EH (cell line): ENCODE measurements around the gene LRRD1.
A peak's percentile ranks its signal among the peaks of the same experiment; 100 is the strongest.
"Not testable (repeated sequence)": the region's sequence is repeated elsewhere in the genome, so short reads cannot be mapped to it uniquely, and the experiment has no call there.

Source experiments
- DNase-seq: peaks from one replicate; pipeline ENCODE4 v3.0.0-alpha.2; 2015; ENCODE audit warnings: low read depth

LRRD1 gene

DNA sequence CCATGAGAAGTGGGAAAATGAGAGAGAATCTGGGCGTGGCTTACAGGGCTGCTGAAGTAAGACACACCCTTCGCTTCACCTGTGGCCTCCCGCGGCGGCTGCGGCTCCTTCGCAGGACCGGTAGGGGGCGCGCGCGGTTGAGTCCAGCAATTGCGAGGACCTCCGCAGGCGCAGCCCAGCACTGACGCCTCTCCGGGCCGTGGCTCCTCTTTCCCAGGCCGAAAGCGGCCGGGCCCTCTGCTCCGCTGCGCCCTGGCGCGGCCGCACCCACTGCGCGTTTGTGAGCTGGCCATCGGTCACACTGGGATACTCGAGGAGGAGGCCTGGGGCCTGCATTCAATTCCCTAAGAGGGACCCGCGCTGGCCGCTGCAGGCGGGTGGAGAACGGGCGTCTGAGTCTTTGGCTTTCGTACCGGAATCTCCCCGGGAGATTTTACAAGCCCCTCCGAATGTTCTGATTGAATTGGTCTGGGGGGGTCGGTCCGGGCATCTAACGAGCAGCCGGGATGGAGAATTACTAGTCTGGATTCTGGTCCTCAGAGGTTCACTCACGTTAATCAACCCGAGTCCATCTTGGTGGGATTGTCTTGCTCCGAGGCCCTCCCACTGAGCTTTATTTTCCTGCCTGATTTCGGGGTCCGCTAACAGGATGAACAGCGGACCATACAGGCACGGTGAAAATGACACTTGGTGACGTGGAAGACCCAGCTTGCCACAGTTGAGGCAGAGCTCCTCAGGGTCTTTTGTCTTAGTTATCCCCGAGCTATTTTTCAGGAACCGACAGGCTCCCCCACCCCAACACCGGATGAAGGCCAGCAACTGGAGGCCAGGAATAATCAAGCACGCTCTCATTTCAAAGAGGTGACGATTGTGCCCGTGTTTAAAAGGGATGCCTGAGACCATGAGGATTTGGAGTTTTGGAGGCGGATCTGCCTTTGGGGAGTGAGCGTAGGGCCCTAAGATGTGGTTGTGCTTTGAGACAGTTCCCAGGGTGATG is at the start of gene LRRD1:
Gene LRRD1, minus strand, starts transcription at position 215 of the 997 bp plus-strand sequence. CDS start 13,940 bp downstream, outside the sequence.
- peak; percentile 86 for DNase-seq

DNA sequence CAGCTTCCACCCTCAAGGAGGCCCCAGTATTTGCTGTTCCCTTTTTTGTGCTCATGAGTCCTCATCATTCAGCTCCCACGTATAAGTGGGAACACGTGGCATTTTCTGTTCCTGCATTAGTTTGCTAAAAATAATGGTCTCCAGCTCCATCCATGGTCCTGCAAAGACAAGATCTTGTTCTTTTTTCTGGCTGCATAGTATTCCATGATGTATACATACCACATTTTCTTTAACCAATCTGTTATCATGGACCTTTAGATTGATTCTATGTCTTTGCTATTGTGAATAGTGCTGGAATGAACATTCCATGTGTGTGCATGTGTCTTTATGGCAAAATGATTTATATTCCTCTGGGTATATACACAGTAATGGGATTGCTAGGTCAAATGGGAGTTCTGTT is 49.8 kb upstream of the LRRD1 start:
- DNase-seq, result no peak

DNA sequence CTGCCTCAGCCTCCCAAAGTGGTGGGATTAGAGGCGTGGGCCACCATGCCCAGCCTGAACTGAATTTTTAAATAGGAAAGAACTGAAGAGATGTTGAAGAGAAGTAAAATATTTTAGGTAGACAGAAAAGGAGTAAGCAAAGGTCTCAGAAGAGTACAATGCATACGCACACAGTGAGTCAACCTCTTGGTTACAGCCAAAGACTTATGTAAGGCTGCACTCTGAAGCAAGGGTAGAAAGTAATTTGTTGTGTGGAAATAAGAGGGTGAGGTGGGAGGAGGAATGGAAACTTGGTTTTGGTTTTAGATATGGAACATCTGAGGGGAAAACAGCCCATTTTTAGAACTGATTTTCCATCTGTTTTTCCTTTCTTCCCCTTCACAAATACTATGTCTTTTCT is 49.2 kb upstream of the LRRD1 start:
- no peak for DNase-seq

DNA sequence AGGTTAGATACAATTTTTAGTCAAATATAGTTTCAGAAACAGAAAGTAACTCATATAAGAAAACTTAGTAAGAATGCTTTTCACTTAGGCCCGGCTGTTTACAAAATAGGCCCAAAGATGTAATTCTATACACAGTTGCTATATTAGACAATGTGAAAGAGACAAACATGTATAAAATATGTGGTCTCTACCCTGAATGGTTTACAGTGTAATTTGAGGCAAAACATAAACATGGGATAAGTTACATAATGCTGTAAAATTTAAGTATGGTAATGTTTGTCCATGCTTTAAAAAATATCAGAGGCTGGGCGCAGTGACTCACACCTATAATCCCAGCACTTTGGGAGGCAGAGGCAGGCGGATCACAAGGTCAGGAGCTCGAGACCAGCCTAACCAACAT is 48.0 kb upstream of the LRRD1 start:
- DNase-seq, result peak; percentile 11

DNA sequence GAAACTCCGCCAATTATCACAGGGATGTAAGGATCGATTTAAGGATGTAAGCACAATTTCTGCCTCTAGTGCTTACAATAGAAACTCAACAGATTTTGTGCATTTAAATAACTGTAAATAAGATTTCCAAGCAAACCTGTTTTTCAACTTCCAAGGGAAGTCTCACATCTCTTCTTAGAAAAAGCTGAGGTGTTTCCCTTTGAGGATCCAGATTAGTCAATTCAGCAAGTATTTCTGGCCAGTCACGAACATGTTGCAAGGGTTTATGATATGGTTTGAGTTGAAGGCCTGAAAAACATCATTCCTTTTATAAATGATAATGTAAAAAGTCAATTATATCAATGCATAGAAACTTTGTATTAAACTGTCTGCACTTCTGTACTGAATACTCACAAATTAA is 42.8 kb upstream of the LRRD1 start:
- DNase-seq, result no peak

DNA sequence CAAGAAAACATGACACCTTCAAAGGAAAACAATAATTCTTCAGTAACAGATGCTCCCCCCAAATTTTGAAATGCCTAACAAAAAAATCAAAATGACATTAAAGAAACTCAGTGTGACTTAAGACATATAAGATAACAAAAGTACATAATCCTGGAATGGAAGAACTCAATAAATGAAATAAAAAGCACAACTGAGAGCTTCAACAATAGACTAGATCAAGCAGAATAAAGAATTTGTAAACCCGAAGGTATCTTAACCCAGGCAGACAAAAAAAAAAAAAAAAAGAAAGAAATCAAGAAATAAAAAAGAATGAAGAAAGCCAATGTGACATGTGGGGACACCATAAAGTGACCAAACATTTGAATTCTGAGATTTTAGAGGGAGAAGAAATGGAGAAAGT is 27.7 kb upstream of the LRRD1 start:
- DNase-seq, result no peak

DNA sequence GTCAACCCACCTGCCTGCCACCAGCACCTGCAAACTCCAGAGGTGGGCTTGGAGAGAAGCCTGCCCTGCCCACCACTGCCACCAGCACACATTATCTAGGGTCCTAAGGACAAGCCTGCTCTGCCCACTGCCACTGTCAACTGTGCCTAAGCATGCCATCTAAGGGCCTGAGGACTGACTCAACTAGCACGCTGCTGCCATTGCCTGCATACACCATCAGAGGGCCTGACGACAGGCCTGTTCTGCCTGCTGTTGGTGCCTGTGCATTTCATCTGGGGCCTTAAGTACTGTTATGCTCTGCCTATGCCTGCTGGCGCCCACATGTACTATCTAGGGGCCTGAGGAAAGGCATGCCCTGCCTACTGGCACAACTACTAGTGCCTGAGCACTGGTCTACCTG is 27.0 kb upstream of the LRRD1 start:
- DNase-seq, result no peak

DNA sequence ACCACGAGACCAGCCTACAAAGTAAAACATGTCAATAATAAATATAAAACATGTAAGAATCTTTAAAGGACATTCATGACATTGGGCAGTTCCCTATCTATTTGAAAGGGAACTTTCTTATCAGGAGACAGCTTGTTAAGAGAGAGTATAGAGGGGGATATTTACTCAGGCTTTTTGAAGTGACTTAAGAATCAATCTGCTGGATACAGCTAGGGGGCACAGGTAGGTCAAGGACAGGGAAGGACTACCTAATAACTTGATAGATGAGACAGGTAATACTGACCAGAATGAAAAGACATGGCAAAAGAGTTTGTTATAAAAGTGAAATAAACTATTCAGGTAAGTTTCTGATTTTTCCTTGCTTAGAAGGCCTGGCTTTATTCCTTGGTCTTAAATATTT is 21.8 kb upstream of the LRRD1 start:
- DNase-seq, result no peak

DNA sequence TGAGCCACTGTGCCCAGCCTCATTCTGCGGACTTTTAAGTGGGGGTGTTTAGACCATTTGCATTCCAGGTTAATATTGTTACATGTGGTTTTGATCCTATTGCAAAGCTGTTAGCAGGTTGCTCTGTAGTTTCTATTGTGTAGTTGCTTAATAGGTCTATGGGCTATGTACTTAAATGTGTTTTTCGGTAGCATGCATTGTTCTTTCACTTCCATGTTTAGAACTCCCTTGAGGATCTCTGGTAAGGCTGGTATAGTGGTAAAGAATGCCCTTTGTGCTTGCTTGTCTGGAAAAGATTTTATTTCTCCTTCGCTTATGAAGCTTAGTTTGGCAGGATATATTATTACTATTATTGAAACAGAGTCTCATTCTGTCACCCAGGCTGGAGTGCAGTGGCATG is 13.4 kb upstream of the LRRD1 start:
- no peak for DNase-seq

DNA sequence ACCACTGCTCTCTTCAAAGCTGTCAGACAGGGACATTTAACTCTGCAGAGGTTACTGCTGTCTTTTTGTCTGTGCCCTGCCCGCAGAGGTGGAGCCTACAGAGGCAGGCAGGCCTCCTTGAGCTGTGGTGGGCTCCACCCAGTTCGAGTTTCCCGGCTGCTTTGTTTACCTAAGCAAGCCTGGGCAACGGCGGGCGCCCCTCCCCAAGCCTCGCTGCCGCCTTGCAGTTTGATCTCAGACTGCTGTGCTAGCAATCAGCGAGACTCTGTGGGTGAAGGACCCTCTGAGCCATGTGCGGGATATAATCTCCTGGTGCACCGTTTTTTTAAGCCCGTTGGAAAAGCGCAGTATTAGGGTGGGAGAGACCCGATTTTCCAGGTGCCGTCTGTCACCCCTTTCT is 10.3 kb upstream of the LRRD1 start:
- DNase-seq, result not testable (repeated sequence)

DNA sequence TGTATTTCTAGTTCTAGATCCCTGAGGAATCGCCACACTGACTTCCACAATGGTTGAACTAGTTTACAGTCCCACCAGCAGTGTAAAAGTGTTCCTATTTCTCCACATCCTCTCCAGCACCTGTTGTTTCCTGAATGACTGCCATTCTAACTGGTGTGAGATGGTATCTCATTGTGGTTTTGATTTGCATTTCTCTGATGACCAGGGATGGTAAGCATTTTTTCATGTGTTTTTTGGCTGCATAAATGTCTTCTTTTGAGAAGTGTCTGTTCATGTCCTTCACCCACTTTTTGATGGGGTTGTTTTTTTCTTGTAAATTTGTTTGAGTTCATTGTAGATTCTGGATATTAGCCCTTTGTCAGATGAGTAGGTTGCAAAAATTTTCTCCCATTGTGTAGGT is 5.4 kb upstream of the LRRD1 start:
- not testable (repeated sequence) for DNase-seq

DNA sequence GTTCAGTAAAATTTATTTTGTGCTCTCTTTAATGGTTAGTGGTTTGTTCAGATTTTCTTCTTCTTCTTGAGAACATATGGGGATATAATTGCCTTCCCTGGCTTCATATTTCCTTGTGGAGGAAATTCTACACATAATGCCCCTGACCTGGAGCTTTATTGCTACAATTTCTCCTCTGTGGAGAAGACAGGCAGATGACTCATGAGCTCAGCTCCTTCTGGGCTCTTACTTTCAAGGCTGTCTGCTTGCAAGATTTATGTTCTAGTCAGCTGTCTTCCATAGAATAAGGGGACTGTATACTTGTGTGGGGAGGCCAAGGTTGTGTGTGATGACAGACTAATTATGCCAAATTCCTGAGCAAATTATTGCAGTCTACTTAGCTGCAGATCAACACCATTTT is 1.6 kb downstream of the LRRD1 start:
- peak; percentile 47 for DNase-seq

DNA sequence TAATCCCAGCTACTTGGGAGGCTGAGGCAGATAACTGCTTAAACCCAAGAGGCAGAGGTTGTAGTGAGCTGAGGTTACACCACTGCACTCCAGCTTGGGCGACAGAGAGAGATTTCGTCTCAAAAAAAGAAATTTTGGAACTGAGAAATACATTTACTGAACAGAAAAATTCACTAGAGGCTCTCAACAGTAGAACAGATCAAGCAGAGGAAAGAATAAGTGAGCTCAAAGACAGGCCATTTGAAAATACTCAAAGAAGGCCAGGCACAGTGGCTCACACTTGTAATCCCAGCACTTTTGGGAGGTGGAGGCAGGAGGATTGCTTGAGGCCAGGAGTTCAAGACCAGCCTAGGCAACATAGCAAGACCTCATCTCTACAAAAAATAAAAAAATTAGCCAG is 9.4 kb downstream of the LRRD1 start:
- DNase-seq, result not testable (repeated sequence)

DNA sequence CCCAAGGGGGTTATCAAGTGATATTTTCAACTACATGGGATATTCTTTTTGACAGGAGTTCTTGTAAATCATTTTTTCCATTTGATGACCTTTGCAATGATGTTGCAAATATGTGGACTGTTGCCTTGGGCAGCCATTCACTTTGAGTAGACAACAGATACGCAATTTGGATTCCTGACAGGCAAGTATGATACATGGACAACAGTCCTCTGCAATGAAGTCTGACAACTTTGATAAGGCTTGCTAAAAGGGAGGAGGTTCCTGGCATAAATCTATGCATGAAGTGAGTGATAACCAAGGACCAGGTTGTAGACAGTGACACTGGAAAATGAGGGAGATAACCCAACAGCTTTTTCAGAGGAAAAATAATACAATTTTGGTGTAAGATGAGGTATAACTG is 17.7 kb downstream of the LRRD1 start:
- no peak for DNase-seq

DNA sequence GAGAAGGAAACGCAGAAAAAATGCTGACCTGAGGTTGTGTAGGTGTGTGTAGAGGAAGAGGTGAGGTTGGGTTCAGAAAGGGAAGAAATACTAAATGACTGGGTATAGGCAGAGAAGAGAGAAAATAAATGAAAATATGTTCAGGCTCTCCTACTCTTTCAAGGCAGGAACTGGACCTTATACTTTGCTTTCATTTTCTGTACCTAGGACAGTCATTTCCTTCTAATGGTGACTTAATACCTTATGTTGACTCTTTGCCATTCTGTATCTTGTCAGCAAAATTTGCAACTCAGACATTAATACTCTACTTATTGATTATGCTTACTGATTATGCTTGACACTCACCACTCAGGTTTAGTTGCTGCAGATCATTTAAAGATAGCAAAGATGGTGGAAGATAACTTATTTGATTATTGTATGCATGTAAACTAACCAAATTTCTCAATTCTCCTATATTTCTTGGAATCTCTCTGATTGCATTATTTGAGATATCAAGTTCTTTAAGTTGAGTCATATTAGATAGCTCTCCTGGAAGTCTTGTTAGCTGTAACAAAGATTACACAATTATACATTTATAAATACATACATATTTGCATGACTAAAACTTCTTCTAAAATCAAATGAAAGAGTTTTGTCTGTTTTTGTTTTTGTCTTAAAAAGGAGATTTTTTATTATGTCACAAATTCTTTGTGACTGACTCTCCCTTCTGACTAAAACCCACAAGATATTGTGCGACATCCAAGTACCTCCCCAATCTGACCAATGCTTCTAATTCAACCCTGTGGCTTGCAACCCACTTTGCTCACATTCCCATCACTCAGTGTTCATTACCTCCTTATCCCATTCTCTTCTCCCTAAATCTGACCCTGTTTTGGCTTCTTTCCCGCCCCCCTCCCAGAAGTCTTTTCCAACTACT is 20.0 kb downstream of the LRRD1 start:
- DNase-seq, result peak; percentile 93

DNA sequence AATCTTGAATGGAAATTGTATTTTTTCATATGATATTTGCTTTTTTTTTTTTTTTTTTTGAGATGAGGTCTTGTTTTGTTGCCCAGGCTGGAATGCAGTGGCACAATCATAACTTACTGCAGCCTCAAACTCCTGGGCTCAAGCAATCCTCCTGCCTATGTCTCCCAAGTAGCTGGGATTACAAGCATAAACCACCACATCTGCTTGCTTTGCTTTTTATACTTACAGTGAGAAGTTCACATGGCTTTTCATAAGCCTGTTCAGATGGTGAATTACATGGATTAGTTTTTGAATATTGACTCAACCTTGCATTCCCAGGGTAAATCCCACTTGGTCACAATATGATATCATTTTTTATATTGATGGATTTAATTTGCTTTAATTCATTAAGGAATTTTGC is 22.0 kb downstream of the LRRD1 start:
- DNase-seq, result no peak

DNA sequence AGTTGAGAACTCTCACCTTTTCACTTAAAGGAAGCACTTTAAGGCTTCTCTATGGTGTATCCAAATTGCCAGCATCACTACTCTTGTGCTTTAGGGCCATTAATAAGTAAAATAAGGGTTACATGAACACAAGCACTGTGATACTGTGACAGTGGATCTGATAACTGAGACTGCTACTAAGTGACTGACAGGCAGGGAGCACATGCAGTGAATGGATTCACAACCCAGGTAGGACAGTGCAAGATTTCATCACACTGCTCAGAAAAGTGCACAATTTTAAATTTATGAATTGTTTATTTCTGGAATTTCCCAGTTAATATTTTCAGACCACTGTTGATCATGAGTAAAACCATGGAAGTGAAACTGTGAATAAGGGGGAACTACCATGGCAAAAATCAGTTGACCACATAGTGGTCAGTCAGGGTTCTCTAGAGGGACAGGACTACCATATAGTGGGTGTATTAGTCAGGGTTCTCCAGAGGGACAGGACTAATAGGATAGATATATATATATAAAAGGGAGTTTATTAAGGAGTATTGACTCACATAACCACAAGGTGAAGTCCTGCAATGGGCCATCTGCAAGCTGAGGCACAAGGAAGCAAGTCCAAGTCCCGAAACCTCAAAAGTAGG is 23.7 kb downstream of the LRRD1 start:
- no peak for DNase-seq

DNA sequence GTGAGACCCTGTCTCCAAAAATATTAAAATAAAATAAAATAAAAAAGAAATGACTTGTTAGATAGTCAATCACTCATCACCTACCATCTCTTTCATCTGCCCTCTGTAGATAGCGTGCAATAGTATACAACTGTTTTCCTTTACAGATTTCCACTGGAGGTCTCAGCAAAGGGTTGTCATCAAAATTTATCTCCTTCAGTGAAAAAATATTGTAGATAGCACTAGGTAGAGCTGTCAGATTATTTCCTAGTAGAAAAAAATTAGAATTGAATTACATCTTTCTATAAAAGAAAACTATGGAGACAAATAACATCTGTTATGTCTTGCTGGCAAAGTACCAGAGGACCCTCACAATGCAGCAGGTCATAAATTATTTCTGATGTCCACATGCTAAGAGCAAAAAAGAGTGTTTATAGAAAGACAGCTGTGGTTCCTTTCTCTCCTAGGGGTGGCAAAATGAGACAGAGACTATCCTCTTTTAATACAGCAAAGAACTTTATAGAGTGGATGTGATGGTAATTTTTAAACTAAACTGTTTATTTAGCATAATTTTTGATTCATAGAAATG is 28.4 kb downstream of the LRRD1 start:
- no peak for DNase-seq

DNA sequence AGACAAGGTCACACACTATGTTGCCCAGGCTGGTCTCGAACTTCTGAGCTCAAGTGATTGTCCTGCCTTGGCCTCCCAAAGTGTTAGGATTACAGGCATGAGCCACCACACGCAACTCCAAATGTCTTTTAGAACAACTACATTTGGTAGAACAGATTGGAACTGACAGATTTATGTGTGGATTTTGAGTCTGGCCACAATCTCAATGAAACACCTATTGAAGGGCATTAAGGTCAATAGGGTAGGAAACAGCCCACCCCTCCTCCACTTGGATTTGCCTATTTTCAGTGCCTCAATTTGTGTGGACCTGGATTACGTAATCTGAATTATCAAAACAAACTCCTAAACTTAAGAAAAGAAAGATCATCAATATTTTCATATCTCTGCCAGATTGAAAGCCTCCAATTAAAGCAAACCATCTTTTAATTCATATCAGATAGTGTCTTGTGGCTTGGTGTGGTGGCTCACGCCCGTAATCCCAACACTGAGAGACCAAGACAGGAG is 29.2 kb downstream of the LRRD1 start:
- DNase-seq, result no peak

DNA sequence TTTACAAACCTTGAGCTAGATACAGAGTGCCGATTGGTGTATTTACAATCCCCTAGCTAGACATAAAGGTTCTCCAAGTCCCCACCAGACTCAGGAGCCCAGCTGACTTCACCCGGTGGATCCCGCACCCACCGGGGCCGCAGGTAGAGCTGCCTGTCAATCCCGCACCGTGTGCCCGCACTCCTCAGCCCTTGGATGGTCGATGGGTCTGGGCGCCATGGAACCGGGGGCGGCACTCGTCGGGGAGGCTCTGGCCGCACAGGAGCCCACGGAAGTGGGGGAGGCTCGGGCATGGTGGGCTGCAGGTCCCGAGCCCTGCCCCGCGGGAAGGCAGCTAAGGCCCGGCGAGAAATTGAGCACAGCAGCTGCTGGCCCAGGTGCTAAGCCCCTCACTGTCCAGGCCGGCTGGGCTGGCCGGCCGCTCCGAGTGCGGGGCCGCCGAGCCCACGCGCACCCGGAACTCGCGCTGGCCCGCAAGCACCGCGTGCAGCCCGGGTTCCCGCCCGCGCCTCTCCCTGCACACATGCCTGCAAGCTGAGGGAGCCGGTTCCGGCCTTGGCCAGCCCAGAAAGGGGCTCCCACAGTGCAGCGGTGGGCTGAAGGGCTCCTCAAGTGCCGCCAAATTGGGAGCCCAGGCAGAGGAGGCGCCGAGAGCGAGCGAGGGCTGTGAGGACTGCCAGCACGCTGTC is 35.6 kb downstream of the LRRD1 start:
- not testable (repeated sequence) for DNase-seq

DNA sequence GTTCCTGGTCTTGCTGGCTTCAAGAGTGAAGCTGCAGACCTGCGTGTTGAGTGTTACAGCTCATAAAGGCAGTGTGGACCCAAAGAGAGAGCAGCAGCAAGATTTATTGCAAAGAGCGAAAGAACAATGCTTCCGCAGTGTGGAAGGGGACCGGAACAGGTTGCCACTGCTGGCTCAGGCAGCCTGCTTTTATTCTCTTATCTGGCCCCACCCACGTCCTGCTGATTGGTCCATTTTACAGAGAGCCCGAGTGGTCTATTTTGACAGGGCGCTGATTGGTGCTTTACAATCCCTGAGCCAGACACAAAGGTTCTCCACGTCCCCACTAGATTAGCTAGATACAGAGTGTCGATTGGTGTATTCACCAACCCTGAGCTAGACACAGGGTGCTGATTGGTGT is 36.2 kb downstream of the LRRD1 start:
- not testable (repeated sequence) for DNase-seq
